PFSK-1 (cell line): ENCODE results near the gene PLOD2.

Source experiments
- FOXP2 ChIP-seq: optimal IDR thresholded peaks from 2 replicates; pipeline ENCODE3; 2011; ENCODE audit warnings: borderline replicate concordance, control low read depth, inconsistent platforms; ENCODE audit not compliant: insufficient read depth; ENCODE audit errors: extremely low read length, extremely low read depth
- POLR2AphosphoS5 ChIP-seq: IDR thresholded peaks from 2 replicates; pipeline ENCODE4 v1.6.1; 2012; ENCODE audit warnings: low read depth, mild to moderate bottlenecking, control low read depth, low read length, moderate library complexity
- SIN3A ChIP-seq: IDR thresholded peaks from 2 replicates; pipeline ENCODE4 v1.6.1; 2012; ENCODE audit warnings: mild to moderate bottlenecking, low read length, moderate library complexity, borderline replicate concordance; ENCODE audit not compliant: insufficient read depth
- TAF1 ChIP-seq: IDR thresholded peaks from 2 replicates; pipeline ENCODE4 v1.6.1; 2012; ENCODE audit warnings: low read length, control low read depth, borderline replicate concordance; ENCODE audit not compliant: insufficient read depth
- TF ChIP-seq, protein P1 (sequence below), 2 experiments: IDR thresholded peaks; 2 replicates each; pipeline versions ENCODE4 v1.6.1 to v1.8.0; 2011 to 2012; ENCODE audit warnings: low read depth in 2 of 2, low read length in 2 of 2, control low read depth in 1 of 2, inconsistent platforms in 1 of 2, mild to moderate bottlenecking in 1 of 2, moderate library complexity in 1 of 2; ENCODE audit not compliant: insufficient read depth in 1 of 2

Gene PLOD2

DNA sequence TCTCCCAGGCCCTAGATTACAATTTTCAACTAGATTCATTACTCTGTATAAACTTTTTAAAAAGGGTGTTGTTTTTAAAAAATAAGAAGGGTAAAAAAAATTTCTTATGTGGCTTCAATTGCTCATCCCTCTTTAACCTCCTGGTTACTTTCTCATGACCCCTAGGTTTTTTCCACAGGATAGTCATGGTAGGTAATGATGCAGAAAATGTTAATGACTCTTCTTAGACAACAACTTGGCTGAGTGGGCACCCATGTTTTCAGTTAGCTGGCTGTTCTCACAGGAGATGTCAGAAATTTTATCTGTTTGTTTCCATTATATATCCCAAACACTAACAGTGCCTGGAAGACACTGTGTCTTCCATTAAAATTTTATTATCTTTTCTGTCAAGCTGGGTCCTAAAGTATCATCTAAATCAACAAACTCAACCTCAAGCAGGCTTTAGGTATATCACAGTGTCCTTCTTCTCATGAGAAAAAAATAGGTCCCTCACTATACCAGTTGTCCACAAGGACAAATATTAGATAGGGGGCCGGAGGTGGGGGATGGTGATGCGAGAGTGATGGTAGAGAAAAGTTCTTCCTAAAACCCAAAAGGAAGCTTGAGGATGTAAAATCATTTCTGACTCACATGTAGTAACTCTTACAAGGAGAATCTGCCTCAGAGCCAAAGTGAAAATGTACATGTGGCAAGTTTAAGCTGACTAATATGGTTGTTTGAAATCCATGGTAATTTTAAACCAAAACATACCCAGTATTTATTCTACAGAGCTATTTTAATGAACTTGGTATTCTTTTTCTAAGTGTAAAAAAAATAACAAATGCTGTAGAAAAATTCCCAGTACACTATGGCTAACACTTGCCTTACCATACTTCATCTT is 43.3 kb downstream of the PLOD2 start:
- TF ChIP-seq FOXP2 (no peak), TAF1 (no peak), POLR2AphosphoS5 (no peak)
- TF ChIP-seq, protein P1, sequence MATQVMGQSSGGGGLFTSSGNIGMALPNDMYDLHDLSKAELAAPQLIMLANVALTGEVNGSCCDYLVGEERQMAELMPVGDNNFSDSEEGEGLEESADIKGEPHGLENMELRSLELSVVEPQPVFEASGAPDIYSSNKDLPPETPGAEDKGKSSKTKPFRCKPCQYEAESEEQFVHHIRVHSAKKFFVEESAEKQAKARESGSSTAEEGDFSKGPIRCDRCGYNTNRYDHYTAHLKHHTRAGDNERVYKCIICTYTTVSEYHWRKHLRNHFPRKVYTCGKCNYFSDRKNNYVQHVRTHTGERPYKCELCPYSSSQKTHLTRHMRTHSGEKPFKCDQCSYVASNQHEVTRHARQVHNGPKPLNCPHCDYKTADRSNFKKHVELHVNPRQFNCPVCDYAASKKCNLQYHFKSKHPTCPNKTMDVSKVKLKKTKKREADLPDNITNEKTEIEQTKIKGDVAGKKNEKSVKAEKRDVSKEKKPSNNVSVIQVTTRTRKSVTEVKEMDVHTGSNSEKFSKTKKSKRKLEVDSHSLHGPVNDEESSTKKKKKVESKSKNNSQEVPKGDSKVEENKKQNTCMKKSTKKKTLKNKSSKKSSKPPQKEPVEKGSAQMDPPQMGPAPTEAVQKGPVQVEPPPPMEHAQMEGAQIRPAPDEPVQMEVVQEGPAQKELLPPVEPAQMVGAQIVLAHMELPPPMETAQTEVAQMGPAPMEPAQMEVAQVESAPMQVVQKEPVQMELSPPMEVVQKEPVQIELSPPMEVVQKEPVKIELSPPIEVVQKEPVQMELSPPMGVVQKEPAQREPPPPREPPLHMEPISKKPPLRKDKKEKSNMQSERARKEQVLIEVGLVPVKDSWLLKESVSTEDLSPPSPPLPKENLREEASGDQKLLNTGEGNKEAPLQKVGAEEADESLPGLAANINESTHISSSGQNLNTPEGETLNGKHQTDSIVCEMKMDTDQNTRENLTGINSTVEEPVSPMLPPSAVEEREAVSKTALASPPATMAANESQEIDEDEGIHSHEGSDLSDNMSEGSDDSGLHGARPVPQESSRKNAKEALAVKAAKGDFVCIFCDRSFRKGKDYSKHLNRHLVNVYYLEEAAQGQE (IDR thresholded peaks at IDR 0.05; ENCODE audit: insufficient read depth in 1 of 2, low read depth in 2 of 2, low read length in 2 of 2) = no peak

DNA sequence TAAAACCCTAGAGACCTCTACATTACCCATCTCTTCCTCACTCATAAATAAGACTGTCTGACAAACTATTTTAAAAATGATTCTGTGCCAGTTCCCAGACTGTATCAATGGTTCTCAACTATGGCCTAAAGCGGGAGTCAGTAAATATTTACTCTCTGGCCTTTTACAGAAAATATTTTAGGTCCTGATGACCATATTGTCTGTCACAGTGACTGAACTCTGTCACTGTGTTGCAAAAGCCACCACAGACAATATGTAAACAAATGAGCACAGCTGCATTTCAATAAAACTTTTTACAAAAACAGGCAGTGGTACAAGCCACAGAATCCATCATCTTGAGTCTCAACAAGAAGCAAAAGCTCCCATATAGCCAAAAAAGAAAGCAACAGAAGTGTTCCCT is 45.4 kb downstream of the PLOD2 start:
- TF ChIP-seq TAF1 (no peak), FOXP2 (no peak)

DNA sequence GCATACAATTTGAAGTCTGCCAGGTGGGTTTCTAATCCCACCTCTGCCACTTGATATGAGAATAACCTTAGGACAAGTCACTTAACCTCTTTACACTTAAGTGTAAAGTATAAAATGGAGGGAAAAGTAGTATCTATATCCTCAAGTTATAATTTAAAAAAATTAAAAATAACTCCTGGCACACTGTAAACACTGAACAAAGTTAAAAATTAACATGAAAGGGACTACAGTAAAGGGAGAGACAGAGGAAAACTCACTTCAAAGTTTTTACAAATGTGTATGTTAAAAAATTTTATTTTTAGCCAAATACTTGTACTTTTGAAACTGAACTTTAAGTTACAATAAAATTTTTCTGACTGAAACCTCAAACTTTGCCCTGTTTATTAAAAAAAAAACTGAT is 49.6 kb downstream of the PLOD2 start:
- TF ChIP-seq, protein P1 (IDR thresholded peaks at IDR 0.05; ENCODE audit: insufficient read depth in 1 of 2, low read depth in 2 of 2, low read length in 2 of 2) = no peak
- TF ChIP-seq TAF1 (no peak), FOXP2 (no peak), SIN3A (no peak), POLR2AphosphoS5 (no peak)

DNA sequence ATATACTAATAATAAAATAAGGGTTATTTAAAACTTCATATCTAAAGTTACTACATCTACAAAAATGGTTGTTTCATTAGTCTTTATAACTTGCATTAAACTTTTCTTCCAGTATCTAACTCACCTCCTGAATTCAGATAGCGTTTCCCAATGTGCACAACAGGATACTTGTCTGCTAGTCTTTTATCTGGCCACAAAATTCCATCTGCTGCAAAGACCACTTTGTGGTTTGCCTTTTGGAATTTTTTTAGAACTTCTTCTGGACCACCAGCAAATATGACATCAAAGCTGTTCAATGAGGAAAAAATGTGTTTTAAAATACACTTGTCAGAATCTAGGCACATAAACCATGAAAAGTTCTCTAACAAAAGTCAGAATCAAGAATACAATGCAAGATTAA is 50.8 kb downstream of the PLOD2 start:
- no peak for TF ChIP-seq SIN3A
- TF ChIP-seq TAF1 = no peak
- no peak for TF ChIP-seq FOXP2
- TF ChIP-seq, protein P1 (IDR thresholded peaks at IDR 0.05; ENCODE audit: insufficient read depth in 1 of 2, low read depth in 2 of 2, low read length in 2 of 2) = no peak
- TF ChIP-seq POLR2AphosphoS5 = no peak

DNA sequence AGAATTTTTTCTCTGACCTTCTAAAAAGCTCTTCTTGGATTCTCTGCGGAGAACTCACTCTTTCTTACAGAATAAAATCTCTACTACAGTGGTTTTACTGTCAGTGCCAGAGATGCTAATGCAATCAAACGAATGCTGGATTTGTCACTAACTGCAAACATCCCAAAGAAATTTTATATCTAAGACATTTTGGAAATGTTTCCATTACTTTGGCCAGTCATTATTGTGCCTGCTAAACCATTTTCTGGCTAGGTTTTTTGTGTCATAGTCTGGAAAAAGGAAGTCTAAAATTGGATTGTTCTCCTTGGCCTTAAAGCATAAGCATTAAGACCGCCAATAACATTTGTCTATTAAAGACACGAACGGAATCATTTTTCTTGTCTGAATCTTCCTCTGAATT is 54.0 kb downstream of the PLOD2 start:
- TF ChIP-seq TAF1 = no peak
- TF ChIP-seq, protein P1 (IDR thresholded peaks at IDR 0.05; ENCODE audit: insufficient read depth in 1 of 2, low read depth in 2 of 2, low read length in 2 of 2) = no peak
- TF ChIP-seq POLR2AphosphoS5 = no peak
- TF ChIP-seq FOXP2 = no peak
- TF ChIP-seq SIN3A = no peak
